Left lung (tissue), 10 donors: Measurements from ENCODE around the gene TSPO2. TPM values are rescaled to one million over a fixed set of nuclear protein-coding genes. Genes with fewer than 3 reads are reported as not detected.
A peak's percentile ranks its signal among the peaks of the same experiment; 100 is the strongest.

Experiments used
- ATAC-seq: fragments of 200-7000 bp; cut with Tn5 transposase; one replicate; pipeline ENCODE4 v1.9.1; 2020; ENCODE audit warnings: moderate library complexity
- DNase-seq, 4 donors: peaks; one replicate each; pipeline ENCODE4 v3.0.0-alpha.2; 2013 to 2020
- H3K27ac ChIP-seq, 2 donors: fragments of 200-600 bp; sonication (generic) in 1 of 2; one replicate each; pipeline versions ENCODE4 v1.5.0 to v1.8.0; 2020 to 2021
- H3K27me3 ChIP-seq, 2 donors: fragments of 200-600 bp; sonication (generic) in 1 of 2; one replicate each; pipeline versions ENCODE4 v1.5.0 to v1.8.0; 2020 to 2021
- H3K36me3 ChIP-seq, 2 donors: fragments of 200-600 bp; sonication (generic) in 1 of 2; one replicate each; pipeline versions ENCODE4 v1.5.0 to v1.8.0; 2020 to 2021
- H3K4me1 ChIP-seq, 2 donors: fragments of 200-600 bp; one replicate each; pipeline ENCODE4 v1.8.0; 2021
- H3K4me3 ChIP-seq, 2 donors: fragments of 200-600 bp; sonication (generic) in 1 of 2; one replicate each; pipeline versions ENCODE4 v1.5.0 to v1.8.0; 2020 to 2021; ENCODE audit warnings: mild to moderate bottlenecking in 1 of 2
- H3K9me3 ChIP-seq, 2 donors: fragments of 200-600 bp; sonication (generic) in 1 of 2; one replicate each; pipeline versions ENCODE4 v1.5.0 to v1.8.0; 2020 to 2021
- CTCF ChIP-seq, 2 donors: fragments of 200-600 bp; sonication (generic) in 1 of 2; IDR thresholded peaks; one replicate each; pipeline versions ENCODE4 v1.5.0 to v1.8.0; 2021; ENCODE audit warnings: antibody characterized with exemption in 2 of 2
- intact Hi-C, 2 donors: fragments of 100-400 bp; cut with DNase I; formaldehyde crosslinking; loops; one replicate each; pipeline versions ENCODE4 v1.11.2 to v1.14.2; 2022
- polyA plus RNA-seq, 6 donors: library from polyadenylated mRNA; unstranded; fragments of 120-200 nt; gene quantifications; one replicate each; pipeline ENCODE4 v1.2.1, GENCODE V29; 2013; ENCODE audit not compliant: insufficient read length in 6 of 6
- total RNA-seq, 2 donors: library from RNA; stranded (reverse); fragmentation: NEBNext Ultra II Directional; extraction: Animal tissue kit (Norgen Biotek cat#: 25700); gene quantifications; one replicate each; pipeline ENCODE4 v1.2.1, GENCODE V29; 2021
- donor health status: DM: no; HTN: yes; CAD: no.
- donor health status: DM: no; HTN: no; CAD: no.

Gene TSPO2
- total and polyA plus RNA-seq, 8 donors: 0.52 to 1.5 (median 1.1) TPM; not detected in 2

GRCh38 chr6:41027241-41027640 is 15.0 kb upstream of the TSPO2 start:
- peak overlapping the region; percentile 53 to 56 for H3K4me3 ChIP-seq
- no peak for TF ChIP-seq CTCF (IDR thresholded peaks at IDR 0.05)
- no peaks in the 10 kb centered on the region for H3K27me3 ChIP-seq
- ATAC-seq (no peak), DNase-seq (no peak)
- no peaks in the 10 kb centered on the region for H3K36me3 ChIP-seq
- H3K27ac ChIP-seq: peak overlapping the region in 1 of 2 donors; percentile 77
- H3K9me3 ChIP-seq: no peaks in the 10 kb centered on the region
- H3K4me1 ChIP-seq: peaks cover 13 to 18% of the 10 kb centered on the region in 2 donors
- intact Hi-C loops: no loop called here

- Histone ChIP-seq H3K27me3 (no peaks in the 10 kb centered on the region), H3K4me1 (peaks cover 13 to 18% of the 10 kb centered on the region in 2 donors), H3K4me3 (peak overlapping the region; percentile 53 to 56), H3K36me3 (no peaks in the 10 kb centered on the region), H3K27ac (peak overlapping the region; percentile 17 to 77), H3K9me3 (no peaks in the 10 kb centered on the region)
- peak; percentile 100 for TF ChIP-seq CTCF (IDR thresholded peaks at IDR 0.05)
- DNase-seq (peak; percentile 79 to 99 (median 87)), ATAC-seq (peak; percentile 99)
- intact Hi-C loops: no loop called here
Measured at GRCh38 chr6:41027799-41028560, 14.3 kb upstream of the TSPO2 start.

- no peaks in the 10 kb centered on the region for H3K9me3 ChIP-seq
- H3K36me3 ChIP-seq: peaks cover 0 to 1% of the 10 kb centered on the region in 2 donors
- no peaks in the 10 kb centered on the region for H3K27me3 ChIP-seq
- peak overlapping the region; percentile 17 to 77 for H3K27ac ChIP-seq
- H3K4me1 ChIP-seq: peaks cover 13 to 18% of the 10 kb centered on the region in 2 donors
- peak overlapping the region; percentile 53 to 56 for H3K4me3 ChIP-seq
- ATAC-seq: peak; percentile 69
- no peak for TF ChIP-seq CTCF (IDR thresholded peaks at IDR 0.05)
- intact Hi-C loops: no loop called here
- no peak for DNase-seq
Measured at GRCh38 chr6:41028561-41029412, 13.5 kb upstream of the TSPO2 start.

- H3K27ac ChIP-seq: no peak overlapping the region
- intact Hi-C loops: no loop called here
- H3K9me3 ChIP-seq: no peaks in the 10 kb centered on the region
- peaks cover 8 to 11% of the 10 kb centered on the region in 2 donors for H3K4me1 ChIP-seq
- ATAC-seq (no peak), DNase-seq (no peak)
- no peak for TF ChIP-seq CTCF (IDR thresholded peaks at IDR 0.05)
- no peaks in the 10 kb centered on the region for H3K27me3 ChIP-seq
- H3K36me3 ChIP-seq: peaks cover 0 to 4% of the 10 kb centered on the region in 2 donors
- no peak overlapping the region for H3K4me3 ChIP-seq
Measured at GRCh38 chr6:41032830-41033229, 9.4 kb upstream of the TSPO2 start.

GRCh38 chr6:41033776-41034175 is 8.5 kb upstream of the TSPO2 start:
- H3K36me3 ChIP-seq: peaks cover 0 to 4% of the 10 kb centered on the region in 2 donors
- DNase-seq (no peak), ATAC-seq (no peak)
- H3K4me3 ChIP-seq: no peak overlapping the region
- H3K4me1 ChIP-seq: peaks cover under 1 to 3% of the 10 kb centered on the region in 2 donors
- no peaks in the 10 kb centered on the region for H3K27me3 ChIP-seq
- intact Hi-C loops: no loop called here
- H3K27ac ChIP-seq: no peak overlapping the region
- H3K9me3 ChIP-seq: no peaks in the 10 kb centered on the region
- TF ChIP-seq CTCF (IDR thresholded peaks at IDR 0.05): no peak
